GM04504 (cell line): ENCODE data around the gene CTSH.

Source experiments
- DNase-seq: peaks from one replicate; pipeline ENCODE4 v3.0.0-alpha.2; 2012; ENCODE audit warnings: low read depth

The CTSH gene, protein sequence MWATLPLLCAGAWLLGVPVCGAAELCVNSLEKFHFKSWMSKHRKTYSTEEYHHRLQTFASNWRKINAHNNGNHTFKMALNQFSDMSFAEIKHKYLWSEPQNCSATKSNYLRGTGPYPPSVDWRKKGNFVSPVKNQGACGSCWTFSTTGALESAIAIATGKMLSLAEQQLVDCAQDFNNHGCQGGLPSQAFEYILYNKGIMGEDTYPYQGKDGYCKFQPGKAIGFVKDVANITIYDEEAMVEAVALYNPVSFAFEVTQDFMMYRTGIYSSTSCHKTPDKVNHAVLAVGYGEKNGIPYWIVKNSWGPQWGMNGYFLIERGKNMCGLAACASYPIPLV

DNA sequence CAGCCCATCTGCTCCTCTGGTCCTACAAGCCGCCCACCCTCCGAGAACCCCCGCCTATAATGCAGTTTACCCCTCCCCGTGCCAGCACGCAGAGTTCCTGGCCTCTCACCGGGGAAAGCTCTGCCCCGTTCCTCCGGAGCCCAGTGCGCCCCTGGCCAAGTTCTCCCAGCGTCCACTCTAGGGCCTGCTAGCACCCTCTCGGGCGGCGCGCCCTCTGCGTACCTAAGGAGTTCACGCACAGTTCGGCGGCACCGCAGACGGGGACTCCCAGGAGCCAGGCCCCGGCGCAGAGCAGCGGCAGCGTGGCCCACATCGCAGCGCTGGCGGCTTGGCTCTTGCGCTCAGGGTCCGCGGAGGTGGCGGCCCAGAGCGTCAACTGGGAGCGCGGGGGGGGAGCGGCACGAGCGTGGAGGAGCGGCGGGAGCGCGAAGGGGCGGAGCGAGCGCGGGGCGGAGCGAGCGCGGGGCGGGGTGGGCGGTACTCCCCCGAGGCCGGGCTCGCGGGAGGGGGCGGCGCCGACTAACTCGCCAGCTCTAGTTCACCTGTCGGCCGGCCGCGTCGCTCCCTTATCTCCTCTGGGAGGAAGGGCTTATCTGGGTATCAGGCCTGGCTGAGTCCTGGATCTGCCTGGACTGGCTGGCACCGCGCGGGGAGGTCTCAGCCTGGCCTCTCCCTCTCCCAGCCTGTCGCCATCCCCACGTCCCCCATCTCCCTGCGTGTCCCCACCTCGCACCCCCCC is at the start of gene CTSH:
TSS of gene CTSH (minus strand) at position 378 of the 739 bp plus-strand sequence. CDS start at position 313, 65 bp downstream.
- DNase-seq: no peak

DNA sequence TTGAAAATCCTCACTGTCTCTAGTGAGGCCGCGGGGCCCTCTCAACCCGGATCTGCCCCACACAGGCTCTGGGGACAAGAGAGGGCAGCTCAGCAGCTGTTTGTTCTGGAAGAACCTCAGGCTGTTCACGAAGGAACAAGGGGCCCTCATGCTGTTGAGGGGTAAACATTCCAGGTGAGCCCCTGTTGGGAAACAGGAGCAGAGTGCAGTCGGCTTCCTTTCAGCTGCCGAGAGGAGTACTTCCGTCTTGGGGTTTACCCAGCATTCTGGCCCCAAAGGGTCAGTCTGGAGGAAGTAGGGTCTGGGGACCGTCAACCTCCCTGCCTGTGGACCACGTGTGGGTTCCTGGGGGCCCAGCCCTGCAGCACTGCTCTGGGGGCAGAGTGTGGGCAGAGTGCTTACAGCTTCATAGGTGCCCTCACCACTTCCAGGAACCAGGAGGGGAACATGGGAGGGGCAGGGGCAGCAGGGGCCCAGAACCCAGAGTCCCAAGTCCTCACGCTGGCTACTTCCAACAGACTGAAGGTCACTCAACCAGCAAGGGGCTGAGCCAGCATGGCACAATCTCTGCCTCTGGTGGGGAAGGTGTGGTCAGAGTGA is 49.2 kb upstream of the CTSH start:
- DNase-seq: no peak

DNA sequence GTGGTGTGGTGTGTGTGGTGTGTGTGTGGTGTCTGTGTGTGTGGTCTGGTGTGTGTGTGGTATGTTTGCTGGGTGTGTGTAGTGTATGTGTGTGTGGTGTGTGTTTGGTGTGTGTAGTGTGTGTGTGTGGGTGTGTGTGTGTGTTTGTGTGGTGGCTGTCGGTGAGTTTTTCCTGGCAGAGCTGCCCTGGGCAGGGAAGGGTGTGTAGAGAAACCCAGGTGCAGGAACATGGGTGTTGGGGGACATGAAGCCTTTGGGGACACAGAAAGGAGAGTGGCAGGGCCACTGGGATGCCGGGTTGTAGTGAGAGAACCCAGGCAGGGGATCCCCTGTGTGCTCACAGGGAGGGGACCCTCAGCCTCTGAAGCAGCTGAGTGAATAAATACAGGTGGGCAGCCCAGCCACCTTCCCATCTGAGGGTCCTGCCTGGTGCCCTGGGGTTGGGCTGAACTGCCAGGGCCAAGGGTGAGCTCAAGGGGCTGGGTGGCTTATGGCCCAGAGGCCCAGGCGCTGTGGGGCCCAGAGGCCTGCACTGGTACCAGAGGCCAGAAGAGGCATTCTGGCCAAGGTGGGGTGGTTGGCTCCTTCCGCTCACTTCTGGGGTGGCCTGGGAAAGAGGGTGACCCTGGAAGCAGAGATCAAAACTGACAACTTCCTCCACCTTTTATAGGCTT is 48.5 kb upstream of the CTSH start:
- DNase-seq: no peak

DNA sequence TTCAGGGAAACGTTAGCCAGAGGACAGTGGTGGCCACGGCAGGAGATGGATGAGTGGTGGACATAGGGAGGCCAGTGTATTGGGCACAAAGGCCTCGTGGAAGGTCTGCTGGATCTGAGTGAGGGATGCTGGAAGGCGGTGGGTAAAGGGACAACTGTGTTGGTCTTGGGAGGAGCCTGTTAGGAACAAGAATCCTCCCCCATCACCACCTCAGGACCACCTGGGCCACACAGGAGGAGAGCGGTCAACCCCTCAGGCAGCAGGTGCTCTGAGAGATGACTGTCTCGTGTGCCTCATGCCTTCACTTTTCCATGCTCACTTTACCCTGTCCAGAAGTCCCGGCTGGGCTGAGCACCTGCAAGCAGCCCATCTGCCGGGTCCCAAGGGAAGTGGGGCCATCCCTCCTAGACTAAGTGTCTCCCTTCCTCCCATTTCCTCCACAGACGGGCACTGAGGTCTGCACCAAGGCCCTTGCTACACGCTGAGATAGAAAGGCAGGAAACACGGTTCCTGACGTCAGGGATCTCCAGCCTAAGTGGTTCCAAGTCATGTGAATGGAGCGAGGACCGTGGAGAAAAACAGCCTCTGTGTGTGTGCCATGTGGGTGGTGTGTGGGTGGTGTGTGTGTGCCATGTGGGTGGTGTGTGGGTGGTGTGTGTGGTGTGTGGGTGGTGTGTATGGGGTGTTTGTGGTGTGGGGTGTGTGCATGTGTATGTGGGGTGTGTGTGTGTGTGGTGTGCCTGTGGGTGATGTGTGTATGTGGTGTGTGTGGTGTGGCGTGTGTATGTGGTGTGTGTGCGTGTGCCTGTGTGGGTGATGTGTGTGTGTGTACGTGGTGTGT is 47.8 kb upstream of the CTSH start:
- DNase-seq: no peak

DNA sequence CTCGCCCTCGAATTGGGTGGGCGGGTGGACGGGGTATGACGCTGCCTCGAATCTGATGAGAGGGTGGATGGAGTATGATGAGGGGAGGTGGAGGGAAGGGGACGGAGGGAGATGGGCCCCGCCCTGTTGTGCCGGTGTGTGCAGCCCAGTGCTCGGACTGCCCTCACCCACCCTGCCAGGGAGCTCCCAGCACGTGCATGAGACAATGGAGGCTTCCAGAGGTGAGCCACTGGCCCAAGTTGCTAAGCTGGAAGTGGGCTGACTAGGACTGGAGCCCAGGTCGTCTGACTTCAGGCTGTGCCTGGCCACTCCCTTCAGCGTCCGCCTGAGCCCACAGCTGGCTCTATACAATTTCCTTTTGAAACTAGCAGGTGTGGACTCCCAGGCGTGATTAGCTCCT is 47.0 kb upstream of the CTSH start:
- no peak for DNase-seq

DNA sequence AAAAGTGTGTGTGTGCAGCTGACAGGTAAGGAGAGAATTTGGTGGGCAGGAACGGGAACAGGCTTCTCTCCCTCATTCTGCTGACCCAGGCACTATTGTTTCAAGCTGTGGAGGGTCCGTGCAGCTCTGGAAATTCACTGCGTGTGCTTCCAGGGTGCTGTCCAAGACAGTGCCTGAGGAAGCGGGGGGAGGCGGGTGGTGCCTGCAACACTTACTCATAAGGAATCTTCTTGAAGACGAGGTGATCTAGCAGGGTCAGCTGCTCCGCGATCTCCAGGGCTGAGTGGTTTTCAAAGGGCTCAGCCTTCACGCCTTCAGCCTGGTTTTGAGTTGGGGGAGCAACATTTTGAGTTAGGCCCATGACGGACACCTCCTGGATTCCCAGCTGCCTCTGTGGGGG is 46.6 kb upstream of the CTSH start:
- no peak for DNase-seq

DNA sequence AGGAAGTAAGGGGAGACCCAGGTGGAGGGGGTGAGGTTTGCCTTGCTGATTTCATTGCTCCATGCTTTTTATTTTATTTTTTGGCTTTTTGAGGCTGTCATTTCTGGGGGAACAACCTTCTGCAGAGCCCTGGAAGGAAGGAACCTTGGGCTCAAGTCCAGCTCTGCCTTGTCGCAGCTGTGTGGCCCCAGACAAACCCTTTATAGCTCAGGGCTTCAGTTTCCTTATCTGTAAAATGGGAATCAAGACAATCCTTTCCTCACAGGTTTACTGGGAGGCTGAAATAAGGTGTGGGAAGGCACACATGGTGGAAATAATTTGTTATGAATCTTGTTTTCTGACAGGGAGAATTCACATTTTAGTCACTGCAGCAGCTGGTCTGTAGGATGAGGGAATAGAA is 45.4 kb upstream of the CTSH start:
- no peak for DNase-seq

DNA sequence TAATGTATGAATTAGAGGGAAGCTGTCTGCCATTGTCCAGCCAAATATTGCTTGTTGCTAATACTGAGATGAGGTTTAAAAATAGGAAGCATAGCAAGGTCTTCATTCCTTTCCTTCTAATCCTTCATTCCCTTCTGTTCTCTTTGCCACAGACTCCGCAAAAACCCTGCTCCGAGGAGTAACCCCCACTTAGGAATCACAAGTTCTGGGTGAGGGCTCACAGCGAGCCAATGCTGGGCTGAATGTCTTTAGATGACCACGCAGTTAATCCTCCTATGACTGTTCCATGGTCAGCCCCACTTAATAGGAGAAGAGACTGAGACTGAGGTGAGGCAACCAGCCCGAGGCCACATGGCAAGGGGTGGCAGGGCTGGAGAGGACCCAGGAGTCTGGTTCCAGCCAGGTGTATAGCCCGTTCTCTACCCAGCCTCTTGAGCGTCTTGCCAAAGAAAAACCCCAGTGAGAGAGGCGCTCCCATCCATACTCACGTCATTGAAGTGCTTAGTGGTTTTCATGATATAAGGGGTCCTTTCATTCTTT is 44.9 kb upstream of the CTSH start:
- DNase-seq: no peak

DNA sequence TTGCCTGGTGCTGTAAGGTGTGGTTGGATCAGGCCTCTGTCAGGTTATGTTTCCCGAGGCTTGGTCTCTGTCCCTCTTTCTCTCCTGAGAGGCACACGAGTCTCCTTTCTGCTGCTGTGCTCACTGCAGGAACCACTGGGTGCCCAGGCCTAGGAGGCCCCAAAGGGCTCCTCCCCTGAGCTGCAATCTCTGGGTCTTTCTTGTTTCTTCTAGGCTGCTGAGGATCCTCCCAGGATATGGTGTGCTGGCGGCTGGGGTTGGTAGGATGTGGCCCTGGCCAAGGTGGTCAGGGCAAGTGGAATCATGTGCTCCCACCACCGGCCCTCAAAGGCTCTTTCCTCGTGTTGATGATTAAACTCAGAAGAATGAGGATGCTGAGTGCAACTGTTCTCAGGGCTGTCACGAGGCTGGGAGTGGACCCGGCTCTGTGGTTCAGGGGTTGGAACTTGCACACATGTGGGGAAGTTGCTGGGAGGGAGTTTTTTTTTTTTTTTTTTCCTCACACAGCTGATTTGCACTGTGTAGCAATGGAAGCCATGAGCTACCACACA is 43.6 kb upstream of the CTSH start:
- DNase-seq: peak; percentile 96

DNA sequence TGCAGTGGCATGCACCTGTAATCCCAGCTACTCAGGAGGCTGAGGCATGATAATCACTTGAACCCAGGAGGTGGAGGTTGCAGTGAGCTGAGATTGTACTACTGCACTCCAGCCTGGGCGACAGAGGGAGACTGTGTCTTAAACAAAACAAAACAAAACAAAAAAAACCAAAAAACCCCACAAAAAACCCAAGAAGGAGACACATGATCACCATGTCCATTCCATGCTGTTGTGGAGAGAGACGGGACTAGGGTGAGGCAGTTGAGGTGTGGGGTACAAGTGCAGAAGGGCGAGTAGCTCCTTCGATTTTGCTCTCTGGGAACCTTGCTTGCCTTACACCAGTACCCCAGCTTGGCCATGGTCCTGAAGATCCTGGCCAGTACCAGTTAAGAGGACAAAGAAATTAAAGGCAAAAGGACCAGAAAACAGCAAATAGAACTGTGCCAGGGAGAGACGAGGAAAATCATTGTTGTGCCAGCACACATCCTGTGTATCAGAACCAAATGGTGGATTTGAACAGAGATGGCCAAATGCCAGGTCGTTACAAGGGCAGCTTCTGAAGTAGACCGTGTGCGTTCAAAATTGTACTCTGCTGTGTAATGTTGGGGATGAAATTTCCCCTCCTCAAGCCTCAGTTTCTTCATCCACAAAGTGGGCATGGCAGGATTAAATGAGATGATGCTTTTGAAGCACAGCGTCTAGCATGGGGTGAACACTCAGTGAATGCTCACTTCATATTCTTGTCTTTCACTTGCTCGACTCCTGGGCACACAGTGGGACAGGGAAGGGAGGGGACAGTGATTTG is 42.9 kb upstream of the CTSH start:
- no peak for DNase-seq

DNA sequence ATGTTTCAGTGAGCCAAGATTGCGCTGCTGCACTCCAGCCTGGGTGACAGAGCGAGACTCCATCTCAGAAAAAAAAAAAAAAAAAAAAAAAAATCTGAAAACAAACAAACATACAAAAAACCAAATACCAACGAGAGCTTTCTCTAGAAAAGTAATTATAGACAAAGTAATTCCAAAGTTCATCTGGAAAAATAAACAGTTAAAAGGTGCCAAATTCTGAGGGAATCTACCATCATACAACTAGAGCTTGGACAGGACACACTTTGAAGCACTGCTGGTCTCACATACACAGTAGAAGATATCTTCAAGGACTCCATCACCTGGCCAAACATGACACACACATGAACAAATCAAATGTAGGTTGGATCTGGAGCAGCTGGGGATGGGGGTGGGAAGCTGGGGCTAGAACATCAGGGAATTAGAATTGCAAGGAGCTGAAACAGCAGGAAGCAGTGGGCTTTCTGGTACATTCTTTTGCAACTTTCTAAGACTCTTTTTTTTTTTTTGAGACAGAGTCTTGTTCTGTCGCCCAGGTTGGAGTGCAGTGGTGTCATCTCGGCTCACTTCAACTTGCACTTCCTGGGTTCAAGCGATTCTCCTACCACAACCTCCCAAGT is 41.1 kb upstream of the CTSH start:
- no peak for DNase-seq

DNA sequence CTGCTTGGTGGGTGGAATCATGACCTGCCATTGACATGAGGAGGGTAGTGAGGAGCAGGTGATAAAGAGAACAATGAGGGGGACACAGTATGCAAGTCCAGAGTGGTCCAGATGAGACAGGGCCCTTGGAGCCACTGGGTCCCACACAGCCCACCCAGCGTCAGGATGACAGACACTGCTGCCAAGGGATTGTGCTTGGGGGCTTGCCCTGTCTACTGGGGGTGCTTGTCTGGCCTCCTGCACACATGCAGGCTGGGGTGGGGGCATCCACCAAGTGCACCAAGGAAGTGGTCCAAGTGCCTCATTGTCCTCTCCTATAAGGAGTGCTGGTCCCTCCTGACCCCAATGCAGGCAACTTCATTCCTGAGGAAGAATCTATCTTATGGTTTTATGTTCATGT is 39.2 kb upstream of the CTSH start:
- no peak for DNase-seq

DNA sequence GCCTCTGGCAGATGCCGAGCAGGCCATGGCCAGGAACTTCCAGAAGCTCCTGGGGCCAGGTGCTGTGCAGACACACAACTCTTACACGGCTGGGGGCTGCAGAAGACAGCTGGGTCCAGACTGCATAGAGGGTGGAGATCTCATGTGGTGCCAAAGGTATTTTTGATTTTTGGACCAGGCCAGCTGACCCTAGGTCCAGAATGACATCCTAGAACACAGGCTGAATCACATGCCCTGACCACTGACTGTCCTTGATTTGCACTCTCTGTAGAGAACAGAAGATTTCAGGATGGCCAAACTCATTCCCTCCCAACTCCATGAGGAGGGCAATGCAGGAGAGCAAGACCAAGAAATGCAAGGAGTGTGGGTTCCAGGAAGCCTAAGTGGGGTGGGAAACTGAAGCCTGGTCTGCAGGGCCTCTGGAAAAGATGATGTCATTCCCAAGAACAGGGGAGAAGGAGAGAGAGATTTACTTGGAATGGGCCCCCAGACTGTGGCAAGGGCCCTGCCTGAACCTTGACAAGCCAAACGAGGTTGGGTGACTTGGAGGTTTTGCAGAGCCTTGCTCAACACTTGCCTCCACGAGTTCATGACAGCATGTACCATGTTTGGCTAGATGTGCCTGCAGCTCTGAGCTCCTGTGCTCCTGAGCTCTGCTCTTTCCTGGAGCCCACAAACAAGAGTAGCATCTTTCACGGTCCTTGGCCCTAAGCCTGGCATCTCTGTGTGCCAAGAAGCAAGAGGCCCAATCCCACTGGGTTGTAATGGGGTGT is 38.5 kb upstream of the CTSH start:
- no peak for DNase-seq

DNA sequence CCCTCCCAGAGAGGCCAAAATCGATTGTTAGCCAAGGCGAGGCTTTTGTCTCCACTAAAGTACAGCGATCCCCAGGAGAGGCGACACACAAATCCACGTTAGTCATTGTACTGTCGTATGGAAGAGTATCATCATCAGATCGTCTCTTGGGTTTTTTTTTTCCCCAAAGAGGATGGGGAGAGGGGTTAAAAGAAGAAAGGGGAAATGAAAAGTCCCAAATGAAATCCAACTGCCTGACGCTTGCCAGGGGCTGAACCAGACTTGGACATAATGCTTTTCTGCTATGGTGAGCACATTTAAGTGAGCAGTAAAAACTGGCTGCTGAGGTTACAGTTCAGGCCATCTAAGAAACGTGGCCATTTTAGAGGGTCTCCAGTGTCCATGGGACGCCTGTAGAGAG is 37.9 kb upstream of the CTSH start:
- no peak for DNase-seq

DNA sequence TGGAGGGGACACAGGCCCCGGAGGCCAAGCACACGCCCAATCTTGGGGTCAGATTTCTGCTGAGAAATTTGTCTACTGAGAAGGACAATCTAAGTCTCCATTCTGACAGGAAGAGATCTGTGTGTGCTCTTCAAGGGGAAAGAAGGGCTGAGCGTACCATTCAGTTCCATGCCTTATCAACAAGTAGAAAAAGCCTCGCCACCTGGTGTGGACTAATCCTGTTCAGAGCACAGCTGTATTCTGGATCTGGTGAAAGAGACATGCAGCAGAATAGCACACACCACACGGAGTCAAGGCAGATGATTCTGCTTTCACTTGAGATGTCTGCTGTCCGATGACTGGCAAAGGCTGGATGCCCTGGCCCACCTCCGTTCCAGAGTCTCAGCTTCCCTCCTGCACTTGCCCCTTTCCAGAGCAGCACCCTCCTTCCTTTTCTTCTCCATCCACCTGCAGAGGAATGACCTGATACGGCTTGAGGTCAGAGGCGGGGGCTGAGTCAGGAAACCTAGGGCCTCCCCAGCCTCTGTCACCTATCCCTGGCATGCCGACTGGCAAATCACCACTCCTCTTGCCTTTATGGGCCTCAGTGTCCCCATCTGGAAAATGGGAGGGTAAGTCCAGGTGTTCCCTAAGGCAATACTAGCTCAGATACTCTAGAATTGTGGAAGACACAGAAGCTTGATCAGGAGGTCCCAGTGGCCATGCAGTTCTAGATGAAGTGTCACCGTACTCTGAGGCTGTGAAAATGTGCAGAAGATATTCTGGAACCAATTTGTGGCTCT is 36.9 kb upstream of the CTSH start:
- DNase-seq: no peak

DNA sequence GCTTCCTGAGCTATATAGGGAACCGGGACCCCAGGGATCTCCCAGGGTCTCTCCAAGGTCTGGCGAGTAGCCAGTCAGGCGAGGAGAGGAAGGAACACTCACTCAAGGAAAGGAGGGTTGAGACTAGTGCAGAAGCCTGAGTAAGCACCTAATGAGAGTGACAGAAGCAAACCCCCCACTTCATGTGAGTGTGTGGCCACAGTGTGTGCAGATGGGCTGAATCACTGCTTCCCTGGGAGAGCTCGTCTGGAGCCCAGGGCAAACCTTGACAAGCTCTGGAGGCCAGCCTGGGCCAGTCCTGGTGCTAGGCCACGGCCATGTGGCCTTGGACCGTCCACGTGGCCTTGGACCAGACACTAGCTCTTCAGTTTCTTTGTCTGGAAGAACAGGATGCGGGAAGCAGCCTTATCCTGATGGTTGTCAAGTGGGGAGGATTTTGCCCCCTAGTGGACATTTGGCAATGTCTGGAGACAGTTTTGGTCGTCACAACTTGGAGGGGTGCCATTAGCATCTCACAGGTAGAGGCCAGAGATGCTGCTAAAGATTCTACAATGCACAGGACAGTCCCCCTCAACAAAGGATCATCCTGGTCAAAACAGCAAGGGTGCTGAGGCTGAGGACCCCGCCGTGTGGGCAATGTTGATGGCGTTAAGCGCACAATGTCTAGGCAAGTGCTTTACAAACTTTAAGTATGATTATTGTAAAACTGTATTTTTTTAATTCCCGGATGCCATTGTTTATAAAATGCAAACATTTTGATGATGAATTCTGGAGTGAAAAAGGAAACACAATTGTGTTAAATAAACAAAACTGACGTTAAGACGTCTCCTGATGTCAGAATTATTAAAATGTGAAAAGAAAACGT is 34.8 kb upstream of the CTSH start:
- peak; percentile 65 for DNase-seq

DNA sequence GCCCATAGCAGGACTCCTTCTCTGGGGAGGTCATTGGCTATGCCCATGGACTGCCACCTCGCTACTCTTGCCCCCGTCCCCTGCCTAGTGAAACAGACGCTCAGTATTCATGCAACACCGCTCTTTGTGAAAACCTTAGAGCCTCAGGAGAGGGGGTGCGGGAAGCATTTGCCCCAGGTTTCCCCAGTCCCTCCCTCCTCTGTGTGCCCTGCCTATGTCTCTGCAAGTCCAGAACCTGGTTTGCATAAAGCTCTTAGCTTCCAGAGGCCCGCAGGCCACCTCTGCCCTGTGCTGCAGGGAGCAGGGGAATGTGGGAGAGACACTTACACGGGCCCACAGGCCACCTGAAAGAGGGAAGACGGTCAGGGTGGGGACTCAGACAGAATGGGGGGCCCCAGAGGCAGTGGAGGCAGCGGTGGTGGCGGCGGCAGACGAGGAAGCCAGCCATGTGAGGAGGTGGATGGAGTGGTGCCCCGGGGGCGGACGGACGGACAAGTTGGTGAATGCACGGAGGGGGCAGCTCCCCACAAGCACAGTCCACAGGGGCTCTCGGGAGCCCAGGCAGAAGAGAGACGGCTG is 33.8 kb upstream of the CTSH start:
- DNase-seq: no peak
